GM18873 (cell line): ENCODE measurements around the gene DNAH3.
"Not testable (repeated sequence)": the region's sequence is repeated elsewhere in the genome, so short reads cannot be mapped to it uniquely, and the experiment has no call there.

ENCODE experiments used
- ATAC-seq: cut with Tn5 transposase; IDR thresholded peaks from one replicate; pipeline ENCODE4 v1.9.1; 2021; ENCODE audit warnings: mild to moderate bottlenecking, moderate library complexity, moderate number of reproducible peaks; ENCODE audit not compliant: unreplicated experiment, low FRiP score

DNAH3 gene

DNA sequence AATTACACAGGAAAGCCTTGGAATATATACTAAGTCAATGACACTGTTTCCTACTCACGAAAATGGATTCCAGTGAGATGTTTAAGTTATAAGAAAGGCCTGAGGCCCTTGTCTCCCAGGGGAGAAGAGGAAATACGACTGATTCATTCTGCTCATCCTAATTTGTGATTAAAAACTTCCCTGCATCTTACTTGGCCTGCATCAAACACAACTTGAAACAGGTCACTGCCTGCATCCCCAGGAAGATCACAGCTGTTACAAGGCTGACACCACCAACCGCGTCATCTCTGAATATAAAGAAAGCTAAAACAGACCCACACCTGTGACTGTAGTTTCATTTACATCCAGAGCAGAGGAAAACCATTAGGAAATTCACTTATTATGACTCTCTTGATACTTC lies 121.9 kb downstream of the DNAH3 start:
- no peak for ATAC-seq

DNA sequence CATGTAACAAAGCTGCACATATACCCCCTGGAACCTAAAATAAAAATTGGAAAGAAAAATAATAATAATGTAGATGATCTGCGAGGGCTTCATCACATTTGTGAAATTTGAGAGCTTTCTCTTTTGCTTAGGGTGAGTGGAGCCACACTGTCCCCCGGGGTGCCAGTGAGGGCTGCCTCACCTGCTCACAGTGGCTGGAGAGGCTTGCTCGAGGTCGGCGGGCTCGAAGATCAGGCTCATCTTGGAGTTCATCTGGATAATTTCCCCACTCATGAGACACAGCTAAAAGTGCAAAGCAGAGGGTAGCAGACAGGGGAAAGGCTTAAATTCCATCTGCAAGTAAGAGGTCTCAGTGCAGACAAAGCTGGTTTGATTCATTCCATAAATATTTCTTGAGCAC lies 123.8 kb downstream of the DNAH3 start:
- no peak for ATAC-seq

DNA sequence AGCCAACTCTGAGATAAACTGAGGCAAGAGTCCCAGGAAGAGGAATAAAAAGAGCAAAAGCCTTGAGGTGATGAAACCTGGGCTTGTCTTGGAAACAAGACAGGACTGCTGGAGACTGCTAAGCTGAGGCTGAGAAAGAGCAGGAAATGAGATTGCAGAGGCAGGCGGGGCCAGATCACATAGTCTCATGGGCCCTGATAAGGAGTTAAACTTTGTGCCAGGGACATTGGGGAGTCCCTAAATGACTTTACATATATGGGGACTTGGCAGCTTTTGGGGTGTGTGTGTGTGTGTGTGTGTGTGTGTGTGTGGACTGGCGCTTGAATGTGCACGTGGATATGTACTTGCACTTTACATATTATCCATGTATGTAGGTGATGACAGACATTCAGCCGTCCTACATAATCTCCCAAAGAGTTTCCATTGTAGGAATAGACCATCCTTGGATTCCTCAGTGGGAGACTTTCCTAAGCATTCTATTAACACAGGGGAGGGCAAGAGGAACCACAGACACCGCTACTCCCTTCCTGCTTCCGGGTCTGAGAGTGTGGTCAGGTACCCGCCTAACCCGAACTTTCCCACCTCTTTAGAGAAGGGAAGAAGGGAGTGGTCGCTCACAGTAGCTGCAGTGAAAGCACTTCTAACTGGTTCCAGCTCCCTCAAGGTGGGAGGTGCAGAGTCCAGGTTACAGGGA lies 127.0 kb downstream of the DNAH3 start:
- no peak for ATAC-seq

- no peak for ATAC-seq
These were observed 129.3 kb downstream of the DNAH3 start for GRCh38 chr16:21021316-21021715.

DNA sequence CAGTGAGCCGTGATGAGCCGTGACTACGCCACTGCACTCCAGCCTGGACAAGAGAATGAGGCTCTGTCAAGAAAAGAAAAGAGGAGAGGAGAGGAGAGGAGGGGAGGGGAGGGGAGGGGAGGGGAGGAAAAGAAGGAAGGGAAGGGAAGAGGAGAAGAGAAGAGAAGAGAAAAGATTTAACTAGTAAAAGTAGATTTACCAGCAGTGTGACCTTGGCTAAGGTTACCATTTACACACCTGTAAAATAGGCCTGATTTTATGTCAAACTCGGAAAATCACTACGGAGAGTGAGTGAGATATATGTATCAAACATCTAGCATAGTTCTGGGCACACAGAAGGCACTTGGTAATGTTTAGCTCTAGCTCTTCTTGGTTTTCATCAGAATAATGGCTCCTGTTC lies 140.8 kb downstream of the DNAH3 start:
- ATAC-seq = no peak

DNA sequence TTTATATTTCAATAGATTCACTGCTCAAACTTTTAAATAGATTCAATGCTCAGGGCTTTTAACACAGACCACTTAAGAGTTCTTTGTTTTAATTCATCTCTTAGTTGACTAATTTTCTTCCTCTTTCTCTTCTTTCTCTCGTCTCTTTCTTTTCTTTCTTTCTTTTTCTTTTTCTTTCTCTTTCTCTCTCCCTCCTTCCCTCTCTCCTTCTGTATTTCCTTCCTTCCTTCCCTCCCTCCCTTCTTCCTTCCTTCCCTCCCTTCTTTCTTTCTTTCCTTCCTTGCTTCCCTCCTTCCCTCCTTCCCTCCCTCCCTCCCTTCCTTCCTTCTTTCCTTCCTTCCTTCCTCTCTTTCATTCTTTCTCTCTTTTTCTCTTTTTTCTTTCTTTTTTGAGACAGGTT lies 145.6 kb downstream of the DNAH3 start:
- no peak for ATAC-seq

- no peak for ATAC-seq
These were observed 149.4 kb downstream of the DNAH3 start for GRCh38 chr16:21001262-21001661.

- no peak for ATAC-seq
These were observed 153.5 kb downstream of the DNAH3 start for GRCh38 chr16:20997147-20997546.

GRCh38 chr16:20995711-20996110 lies 154.9 kb downstream of the DNAH3 start:
- no peak for ATAC-seq

DNA sequence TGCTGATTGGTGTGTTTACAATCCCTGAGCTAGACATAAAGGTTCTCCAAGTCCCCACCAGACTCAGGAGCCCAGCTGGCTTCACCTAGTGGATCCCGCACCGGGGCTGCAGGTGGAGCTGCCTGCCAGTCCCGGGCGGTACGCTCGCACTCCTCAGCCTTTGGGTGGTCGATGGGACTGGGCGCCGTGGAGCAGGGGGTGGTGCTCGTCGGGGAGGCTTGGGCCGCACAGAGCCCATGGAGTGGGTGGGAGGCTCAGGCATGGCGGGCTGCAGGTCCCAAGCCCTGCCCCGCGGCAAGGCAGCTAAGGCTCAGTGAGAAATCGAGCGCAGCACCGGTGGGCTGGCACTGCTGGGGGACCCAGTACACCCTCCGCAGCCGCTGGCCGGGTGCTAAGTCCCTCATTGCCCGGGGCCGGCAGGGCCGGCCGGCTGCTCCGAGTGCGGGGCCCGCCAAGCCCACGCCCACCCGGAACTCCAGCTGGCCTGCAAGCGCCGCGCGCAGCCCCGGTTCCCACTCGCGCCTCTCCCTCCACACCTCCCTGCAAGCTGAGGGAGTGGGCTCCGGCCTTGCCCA lies 161.1 kb downstream of the DNAH3 start:
- not testable (repeated sequence) for ATAC-seq

GRCh38 chr16:20987049-20987448 lies 163.6 kb downstream of the DNAH3 start:
- no peak for ATAC-seq

- no peak for ATAC-seq
These were observed 166.6 kb downstream of the DNAH3 start for GRCh38 chr16:20984019-20984418.

DNA sequence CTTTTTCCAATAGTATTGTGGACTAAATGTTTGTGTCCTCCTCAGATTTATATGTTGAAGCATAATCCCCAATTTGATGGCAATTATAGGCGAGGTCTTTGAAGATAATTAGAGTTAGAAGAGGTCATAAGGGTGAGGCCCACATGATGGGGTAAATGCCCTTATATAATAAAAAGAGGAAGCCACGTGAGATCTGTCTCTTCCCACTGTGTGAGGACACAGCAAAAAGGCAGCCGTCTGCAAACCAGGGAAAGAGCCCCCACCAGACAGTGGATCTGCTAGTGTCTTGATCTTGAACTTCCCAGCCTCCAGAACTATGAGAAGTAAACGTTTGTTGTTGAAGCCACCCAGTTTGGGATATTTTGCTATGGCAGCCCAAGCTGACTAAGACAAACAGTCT lies 174.1 kb downstream of the DNAH3 start:
- ATAC-seq = no peak

- ATAC-seq = not testable (repeated sequence)
These were observed 177.4 kb downstream of the DNAH3 start for GRCh38 chr16:20973201-20973600.

GRCh38 chr16:20971401-20971800 lies 179.2 kb downstream of the DNAH3 start:
- no peak for ATAC-seq

- ATAC-seq = no peak
These were observed 181.3 kb downstream of the DNAH3 start for GRCh38 chr16:20969386-20969785.

DNA sequence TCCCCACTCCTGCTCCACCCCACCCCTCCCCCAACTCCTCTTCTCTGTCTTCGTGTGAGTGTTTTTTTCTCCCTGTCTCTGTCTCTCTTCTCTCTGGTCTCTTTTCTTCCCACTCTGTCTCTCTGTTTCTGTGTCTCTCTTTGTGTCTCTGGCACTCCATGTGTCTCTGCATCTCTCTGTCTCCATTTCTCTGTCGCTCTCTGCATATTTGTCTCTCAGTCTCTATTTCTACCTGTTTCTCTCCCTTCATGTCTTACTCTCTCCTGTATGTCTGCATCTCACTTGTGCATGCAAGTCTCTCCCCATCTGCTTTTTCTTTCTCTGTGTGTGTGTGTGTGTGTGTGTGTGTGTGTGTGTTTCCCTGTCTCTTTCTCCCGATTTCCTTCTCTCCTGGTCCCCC lies 181.9 kb downstream of the DNAH3 start:
- ATAC-seq = no peak

DNA sequence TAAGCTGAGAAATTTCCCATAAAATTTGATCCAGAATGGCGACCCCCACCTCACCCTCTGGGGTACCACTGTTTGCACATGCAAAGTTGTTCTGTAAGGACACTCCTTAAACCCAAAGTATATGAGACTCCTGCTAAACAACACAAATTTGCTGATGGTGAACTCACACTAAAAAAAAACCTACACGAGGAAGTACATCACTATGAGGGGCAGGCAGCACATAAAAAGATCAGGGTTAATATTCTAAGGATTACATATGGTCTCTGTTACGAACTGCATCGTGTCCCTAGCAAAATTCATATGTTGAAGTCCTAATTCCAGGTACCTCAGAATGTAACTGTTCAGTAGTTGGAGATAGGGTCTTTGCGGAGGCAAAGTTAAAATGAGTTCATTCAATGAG lies 189.7 kb downstream of the DNAH3 start:
- no peak for ATAC-seq

GRCh38 chr16:20957153-20957552 lies 193.5 kb downstream of the DNAH3 start:
- no peak for ATAC-seq

DNA sequence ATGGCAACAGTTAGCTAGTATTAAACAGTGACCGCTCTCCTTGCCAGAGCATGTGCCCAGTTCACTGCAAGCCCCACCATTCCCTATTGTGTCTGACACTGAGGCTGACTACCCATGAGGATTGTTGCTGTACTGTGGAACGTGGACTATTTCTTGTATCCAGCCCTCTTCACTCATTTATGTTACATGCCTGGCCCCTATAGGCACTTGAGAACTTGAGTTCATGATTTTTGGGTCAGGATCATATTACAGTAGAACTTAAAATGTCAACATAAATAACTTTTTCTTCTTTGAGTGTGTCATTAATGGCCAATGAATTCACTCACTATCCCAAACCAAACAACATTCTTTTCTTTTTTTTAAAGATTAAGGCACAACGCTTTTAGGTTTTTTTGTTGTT lies 194.3 kb downstream of the DNAH3 start:
- no peak for ATAC-seq

DNA sequence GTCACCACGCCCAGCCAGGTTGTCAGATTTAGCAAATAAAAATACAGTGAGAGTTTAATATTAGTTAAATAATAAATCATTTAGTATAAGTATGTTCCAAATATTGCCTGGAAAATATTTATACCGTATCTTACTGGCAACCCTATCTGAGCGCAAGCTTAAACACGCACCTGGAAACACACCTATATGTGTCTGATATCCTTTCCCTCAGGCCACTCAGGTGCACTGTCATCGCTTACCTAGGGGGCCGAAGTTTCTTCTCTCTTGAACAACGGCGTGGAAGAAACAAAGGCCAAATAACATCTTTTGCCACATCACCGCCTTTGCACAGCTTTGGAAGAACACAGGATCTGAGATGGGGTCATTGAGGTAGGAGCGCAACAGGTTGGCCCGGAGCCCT lies 196.1 kb downstream of the DNAH3 start:
- ATAC-seq = no peak

- no peak for ATAC-seq
These were observed 198.3 kb downstream of the DNAH3 start for GRCh38 chr16:20952139-20952920.
